ENCODE results near the gene MAP3K20. TPM values are rescaled to one million over a fixed set of nuclear protein-coding genes. Genes with fewer than 3 reads are reported as not detected.
"Not testable (repeated sequence)": the region's sequence is repeated elsewhere in the genome, so short reads cannot be mapped to it uniquely, and the experiment has no call there.

MAP3K20 gene
- total RNA-seq, 2 donors from 2014 or later: 22.6 to 38.9 TPM

- H3K4me1 ChIP-seq: no peaks in the 10 kb centered on the region
- DNase-seq: no peak
- no peak overlapping the region for H3K27ac ChIP-seq
- no peak for TF ChIP-seq CTCF (IDR thresholded peaks at IDR 0.05)
- H3K27me3 ChIP-seq: no peaks in the 10 kb centered on the region
- no peaks in the 10 kb centered on the region for H3K36me3 ChIP-seq
- no peak overlapping the region for H3K4me3 ChIP-seq
- H3K9me3 ChIP-seq: no peaks in the 10 kb centered on the region
- H3K9ac ChIP-seq (ENCODE audit: low read depth in 2 of 2, low read length in 2 of 2): no peak overlapping the region
- intact Hi-C loops (cut with DNase I): no loop called here
Measured at GRCh38 chr2:173161040-173161439, 85.4 kb downstream of the MAP3K20 start.

GRCh38 chr2:173161507-173161906, 85.9 kb downstream of the MAP3K20 start:
- no peak for TF ChIP-seq CTCF (IDR thresholded peaks at IDR 0.05)
- no peaks in the 10 kb centered on the region for H3K4me1 ChIP-seq
- H3K9ac ChIP-seq (ENCODE audit: low read depth in 2 of 2, low read length in 2 of 2): no peak overlapping the region
- H3K4me3 ChIP-seq: no peak overlapping the region
- no peak for DNase-seq
- no peaks in the 10 kb centered on the region for H3K36me3 ChIP-seq
- intact Hi-C loops (cut with DNase I): no loop called here
- H3K27ac ChIP-seq: no peak overlapping the region
- H3K27me3 ChIP-seq: no peaks in the 10 kb centered on the region
- no peaks in the 10 kb centered on the region for H3K9me3 ChIP-seq

GRCh38 chr2:173163357-173163756, 87.7 kb downstream of the MAP3K20 start:
- H3K27me3 ChIP-seq; H3K27ac ChIP-seq; H3K4me3 ChIP-seq; H3K36me3 ChIP-seq; H3K9me3 ChIP-seq; H3K9ac ChIP-seq (ENCODE audit: low read depth in 2 of 2, low read length in 2 of 2); H3K4me1 ChIP-seq; DNase-seq; intact Hi-C loops (cut with DNase I): not testable (repeated sequence)

- TF ChIP-seq CTCF (IDR thresholded peaks at IDR 0.05): no peak
- Histone ChIP-seq H3K27ac (no peak overlapping the region), H3K4me1 (no peaks in the 10 kb centered on the region), H3K4me3 (no peak overlapping the region), H3K9me3 (no peaks in the 10 kb centered on the region), H3K27me3 (no peaks in the 10 kb centered on the region), H3K36me3 (no peaks in the 10 kb centered on the region), H3K9ac (ENCODE audit: low read depth in 2 of 2, low read length in 2 of 2) (no peak overlapping the region)
- DNase-seq: no peak
- intact Hi-C loops (cut with DNase I): no loop called here
Measured at GRCh38 chr2:173164396-173164795, 88.8 kb downstream of the MAP3K20 start.

- H3K36me3 ChIP-seq: no peaks in the 10 kb centered on the region
- no peak overlapping the region for H3K27ac ChIP-seq
- H3K4me3 ChIP-seq: no peak overlapping the region
- no peak overlapping the region for H3K9ac ChIP-seq (ENCODE audit: low read depth in 2 of 2, low read length in 2 of 2)
- H3K9me3 ChIP-seq: no peaks in the 10 kb centered on the region
- intact Hi-C loops (cut with DNase I): no loop called here
- TF ChIP-seq CTCF (IDR thresholded peaks at IDR 0.05): no peak
- no peak for DNase-seq
- H3K4me1 ChIP-seq: no peaks in the 10 kb centered on the region
- H3K27me3 ChIP-seq: no peaks in the 10 kb centered on the region
Measured at GRCh38 chr2:173165443-173166238, 90.0 kb downstream of the MAP3K20 start.

GRCh38 chr2:173171321-173171720, 95.7 kb downstream of the MAP3K20 start:
- Histone ChIP-seq H3K9ac (ENCODE audit: low read depth in 2 of 2, low read length in 2 of 2) (no peak overlapping the region), H3K4me1 (no peaks in the 10 kb centered on the region), H3K27ac (no peak overlapping the region), H3K27me3 (no peaks in the 10 kb centered on the region), H3K4me3 (no peak overlapping the region), H3K36me3 (no peaks in the 10 kb centered on the region), H3K9me3 (no peaks in the 10 kb centered on the region)
- intact Hi-C loops (cut with DNase I): no loop called here
- no peak for TF ChIP-seq CTCF (IDR thresholded peaks at IDR 0.05)
- DNase-seq: no peak

Measured in colonic mucosa (tissue), 4 donors.